Natural killer cell (primary cell): Measurements from ENCODE around the gene RNU7-1. TPM values are rescaled to one million over a fixed set of nuclear protein-coding genes. Genes with fewer than 3 reads are reported as not detected.

Source experiments
- ATAC-seq, 3 donors: fragments of 150-1000 bp in 2 of 3; fragments of 200-7000 bp in 1 of 3; cut with Tn5 transposase; 1 replicate in 1 of 3; 2 replicates in 2 of 3; pipeline ENCODE4 v1.10.0; 2021; ENCODE audit warnings: mild to moderate bottlenecking in 2 of 3, moderate library complexity in 2 of 3
- DNase-seq, 2 donors: peaks; one replicate each; pipeline versions ENCODE4 v3.0.0 to v3.0.0-alpha.2; 2013 to 2021; ENCODE audit warnings: mixed read lengths in 1 of 2
- H3K27ac ChIP-seq: one replicate; pipeline ENCODE4 v1.5.1; 2013; ENCODE audit warnings: mild to moderate bottlenecking, low read length
- H3K27me3 ChIP-seq: one replicate; pipeline ENCODE4 v1.6.1; 2013; ENCODE audit warnings: low read length; ENCODE audit not compliant: control insufficient read depth, insufficient read depth
- H3K36me3 ChIP-seq: one replicate; pipeline ENCODE4 v1.6.1; 2013; ENCODE audit warnings: low read length; ENCODE audit not compliant: control insufficient read depth, insufficient read depth
- H3K4me1 ChIP-seq: one replicate; pipeline ENCODE4 v1.6.1; 2013; ENCODE audit warnings: low read length; ENCODE audit not compliant: control insufficient read depth, insufficient read depth
- H3K4me3 ChIP-seq: one replicate; pipeline ENCODE4 v1.5.1; 2013; ENCODE audit warnings: low read length
- H3K9me3 ChIP-seq: one replicate; pipeline ENCODE4 v1.6.1; 2013; ENCODE audit warnings: low read length; ENCODE audit not compliant: control insufficient read depth, insufficient read depth
- H3K27ac Mint-ChIP-seq, 2 donors: one replicate each; pipeline ENCODE4 v1.8.0; 2022; ENCODE audit warnings: mild to moderate bottlenecking in 2 of 2, mixed read lengths in 2 of 2, moderate library complexity in 1 of 2
- H3K27me3 Mint-ChIP-seq, 2 donors: one replicate each; pipeline ENCODE4 v1.8.0; 2022; ENCODE audit warnings: low read depth in 2 of 2, mixed read lengths in 2 of 2
- H3K36me3 Mint-ChIP-seq: one replicate; pipeline ENCODE4 v1.8.0; 2022; ENCODE audit warnings: mixed read lengths
- H3K4me1 Mint-ChIP-seq, 2 donors: one replicate each; pipeline ENCODE4 v1.8.0; 2022; ENCODE audit warnings: mixed read lengths in 2 of 2
- H3K4me3 Mint-ChIP-seq: one replicate; pipeline ENCODE4 v1.8.0; 2022; ENCODE audit warnings: mild to moderate bottlenecking, moderate library complexity, mixed read lengths
- H3K9me3 Mint-ChIP-seq, 2 donors: one replicate each; pipeline ENCODE4 v1.8.0; 2022; ENCODE audit warnings: mixed read lengths in 2 of 2
- CTCF ChIP-seq: fragments of 200-600 bp; IDR thresholded peaks from one replicate; pipeline ENCODE4 v1.8.0; 2022; ENCODE audit warnings: antibody characterized with exemption
- WGBS: methylation state at CpG from one replicate; pipeline ENCODE4 v1.1.7; 2013; ENCODE audit warnings: missing lambda C conversion rate; ENCODE audit not compliant: insufficient coverage; 5-methylcytosine and 5-hydroxymethylcytosine counted together
- intact Hi-C: fragments of 100-400 bp; cut with micrococcal nuclease; formaldehyde crosslinking; loops from one replicate; pipeline ENCODE4 v1.14.2; 2022
- total RNA-seq, 4 donors: library from RNA; stranded (reverse); fragments of 120-200 nt in 1 of 4; gene quantifications; one replicate each; pipeline versions ENCODE4 v1.2.3 to v1.2.4, GENCODE V29; 2013 to 2022

RNU7-1 gene
- total RNA-seq, 3 donors from 2014 or later (not counting 1 experiment from before 2014, with no cell fraction given), result not detected

DNA sequence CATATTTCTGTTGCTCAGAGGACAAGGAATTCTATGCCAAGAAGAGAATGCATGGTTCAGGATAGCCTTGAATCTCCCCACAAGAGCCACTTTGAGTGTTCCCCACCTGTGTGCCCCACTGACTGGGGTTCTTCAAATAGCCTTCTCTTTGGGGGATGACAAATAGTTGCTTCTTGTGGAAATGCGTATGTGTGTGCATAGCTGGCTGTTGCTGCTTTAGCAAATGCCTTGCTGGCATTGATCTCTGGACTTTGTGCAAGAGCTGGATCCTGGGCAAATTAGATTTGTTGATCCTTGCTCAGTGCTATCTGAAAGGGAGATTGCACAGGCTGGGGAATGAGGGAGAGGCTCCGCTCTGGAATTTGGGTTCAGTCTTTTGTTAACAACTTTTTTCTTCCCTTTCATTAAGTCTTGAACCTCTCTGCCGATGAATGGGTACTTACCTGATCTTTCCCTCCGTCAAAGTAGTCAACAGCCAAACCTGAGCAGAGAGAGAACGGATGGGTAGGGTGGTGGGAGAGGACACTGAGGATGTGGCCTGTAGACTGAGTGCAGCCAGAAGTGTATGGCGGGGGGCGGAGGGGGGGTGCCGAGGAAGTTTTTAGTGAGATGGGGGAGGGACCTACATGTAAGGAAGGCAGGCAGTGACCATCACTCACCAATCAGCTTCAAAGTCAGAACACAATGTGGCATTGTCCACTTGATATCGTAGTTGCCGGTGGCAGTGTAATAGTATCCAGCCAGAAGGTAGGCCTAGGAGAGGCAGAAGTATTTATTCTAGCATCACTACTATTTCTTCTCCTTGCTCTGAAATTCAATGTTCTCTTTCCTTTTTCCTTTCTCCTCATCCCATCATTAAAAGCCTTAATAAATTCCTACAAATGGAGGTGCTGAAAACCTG is 37.8 kb downstream of the RNU7-1 start:
- Histone ChIP-seq H3K36me3 (peaks cover 51% of the 10 kb centered on the region), H3K4me1 (no peaks in the 10 kb centered on the region), H3K27me3 (no peaks in the 10 kb centered on the region), H3K4me3 (no peak overlapping the region), H3K9me3 (no peaks in the 10 kb centered on the region), H3K27ac (no peak overlapping the region)
- intact Hi-C loops, result no loop called here
- Mint-ChIP-seq H3K4me3 (no peak overlapping the region), H3K27ac (no peak overlapping the region), H3K27me3 (no peaks in the 10 kb centered on the region), H3K36me3 (no peaks in the 10 kb centered on the region), H3K4me1 (peaks cover 5% of the 10 kb centered on the region in 2 donors), H3K9me3 (no peaks in the 10 kb centered on the region)
- ATAC-seq (no peak), DNase-seq (no peak)
- no peak for TF ChIP-seq CTCF
- 95% methylated on average over 10 of the region's 10 CpGs for WGBS

GRCh38 chr12:6982532-6982931 is 38.9 kb downstream of the RNU7-1 start:
- peaks cover 5% of the 10 kb centered on the region in 2 donors for H3K4me1 Mint-ChIP-seq
- H3K36me3 Mint-ChIP-seq, result no peaks in the 10 kb centered on the region
- no peaks in the 10 kb centered on the region for H3K4me1 ChIP-seq
- H3K36me3 ChIP-seq, result peaks cover 43% of the 10 kb centered on the region
- no peaks in the 10 kb centered on the region for H3K27me3 ChIP-seq
- no peak overlapping the region for H3K27ac Mint-ChIP-seq
- WGBS, result 99% methylated on average over 5 of the region's 7 CpGs
- H3K27me3 Mint-ChIP-seq, result no peaks in the 10 kb centered on the region
- H3K4me3 ChIP-seq, result no peak overlapping the region
- DNase-seq (no peak), ATAC-seq (no peak)
- H3K4me3 Mint-ChIP-seq, result no peak overlapping the region
- no peak overlapping the region for H3K27ac ChIP-seq
- TF ChIP-seq CTCF, result no peak
- H3K9me3 ChIP-seq, result no peaks in the 10 kb centered on the region
- H3K9me3 Mint-ChIP-seq, result no peaks in the 10 kb centered on the region
- intact Hi-C loops, result no loop called here

GRCh38 chr12:6987956-6988553 is 44.4 kb downstream of the RNU7-1 start:
- Mint-ChIP-seq H3K27me3 (no peaks in the 10 kb centered on the region), H3K36me3 (no peaks in the 10 kb centered on the region), H3K4me3 (no peak overlapping the region), H3K4me1 (peaks cover 0 to 5% of the 10 kb centered on the region in 2 donors), H3K9me3 (no peaks in the 10 kb centered on the region), H3K27ac (no peak overlapping the region)
- Histone ChIP-seq H3K27ac (no peak overlapping the region), H3K4me1 (no peaks in the 10 kb centered on the region), H3K36me3 (peaks cover 13% of the 10 kb centered on the region), H3K9me3 (no peaks in the 10 kb centered on the region), H3K4me3 (no peak overlapping the region), H3K27me3 (no peaks in the 10 kb centered on the region)
- ATAC-seq (no peak), DNase-seq (no peak)
- intact Hi-C loops, result no loop called here
- TF ChIP-seq CTCF, result no peak
- 97% methylated on average over 10 of the region's 11 CpGs for WGBS

Other genes with a start within 250 kb of the RNU7-1 start
- gene PIANP, start 243.0 kb upstream of the RNU7-1 start, total RNA-seq, result not detected
- 10 to 100 TPM; 23.5 to 29.8 (median 28.9) TPM for gene COPS7A, start 219.8 kb upstream of the RNU7-1 start, total RNA-seq
- gene MLF2, start 190.7 kb upstream of the RNU7-1 start, total RNA-seq, result 100 to 1,000 TPM; 114 to 117 (median 116) TPM
- 10 to 100 TPM in 1 of 3 donors, 1 to 10 TPM in 2; 2.3 to 33.2 (median 2.8) TPM for gene PTMS, start 177.5 kb upstream of the RNU7-1 start, total RNA-seq
- gene LAG3, start 171.3 kb upstream of the RNU7-1 start, total RNA-seq, result 1 to 10 TPM in 1 of 3 donors, under 1 TPM in 2; 0.36 to 7.6 (median 0.78) TPM
- 10 to 100 TPM in 1 of 3 donors, 1 to 10 TPM in 2; 8.5 to 10.1 (median 9.8) TPM for gene CD4, start 154.3 kb upstream of the RNU7-1 start, total RNA-seq
- 1 to 10 TPM in 1 of 3 donors, under 1 TPM in 2; 0.39 to 2.1 (median 0.68) TPM for gene GPR162, start 122.0 kb upstream of the RNU7-1 start, total RNA-seq
- gene P3H3, start 115.4 kb upstream of the RNU7-1 start, total RNA-seq, result 1 to 10 TPM in 1 of 3 donors, under 1 TPM in 1, not detected in 1; 0.72 to 1.8 TPM
- gene GNB3, start 102.9 kb upstream of the RNU7-1 start, total RNA-seq, result not detected
- 1 to 10 TPM; 1.4 to 3.3 (median 1.4) TPM for gene CDCA3, start 92.5 kb upstream of the RNU7-1 start, total RNA-seq
- gene USP5, start 91.7 kb upstream of the RNU7-1 start, total RNA-seq, result 10 to 100 TPM; 48.3 to 67.2 (median 57.2) TPM
- 100 to 1,000 TPM; 167 to 196 (median 189) TPM for gene TPI1, start 76.3 kb upstream of the RNU7-1 start, total RNA-seq
- 10 to 100 TPM in 1 of 3 donors, 1 to 10 TPM in 2; 8.1 to 19.1 (median 8.4) TPM for gene SPSB2, start 70.5 kb upstream of the RNU7-1 start, total RNA-seq
- 10 to 100 TPM in 1 of 3 donors, 1 to 10 TPM in 2; 8.1 to 16.8 (median 9.8) TPM for gene LRRC23, start 39.0 kb upstream of the RNU7-1 start, total RNA-seq
- 10 to 100 TPM; 21.6 to 30.8 (median 23.1) TPM for gene ENO2, start 29.2 kb upstream of the RNU7-1 start, total RNA-seq
- 10 to 100 TPM; 29.3 to 34.0 (median 31.9) TPM for gene ATN1, start 15.9 kb upstream of the RNU7-1 start, total RNA-seq
- gene C12orf57, start 206 bp downstream of the RNU7-1 start, total RNA-seq, result 100 to 1,000 TPM; 125 to 157 (median 126) TPM
- gene PTPN6, start 7.5 kb downstream of the RNU7-1 start, total RNA-seq, result 100 to 1,000 TPM; 279 to 357 (median 312) TPM
- gene PHB2, start 26.8 kb downstream of the RNU7-1 start, total RNA-seq, result 100 to 1,000 TPM; 123 to 133 (median 127) TPM
- gene EMG1, start 27.1 kb downstream of the RNU7-1 start, total RNA-seq, result 10 to 100 TPM; 22.1 to 30.4 (median 23.3) TPM
- gene LPCAT3, start 74.7 kb downstream of the RNU7-1 start, total RNA-seq, result 10 to 100 TPM; 45.6 to 54.3 (median 45.6) TPM
- gene C1S, start 116.9 kb downstream of the RNU7-1 start, total RNA-seq, result 1 to 10 TPM; 1.6 to 1.9 (median 1.9) TPM
- 1 to 10 TPM; 6.4 to 7.8 (median 6.6) TPM for gene C1R, start 148.6 kb downstream of the RNU7-1 start, total RNA-seq
- gene C1RL, start 165.4 kb downstream of the RNU7-1 start, total RNA-seq, result 10 to 100 TPM; 29.1 to 35.5 (median 31.0) TPM
- not detected for gene RBP5, start 185.1 kb downstream of the RNU7-1 start, total RNA-seq
- 10 to 100 TPM; 59.7 to 95.5 (median 61.0) TPM for gene CLSTN3, start 186.6 kb downstream of the RNU7-1 start, total RNA-seq
- 10 to 100 TPM; 20.3 to 23.3 (median 22.0) TPM for gene PEX5, start 245.9 kb downstream of the RNU7-1 start, total RNA-seq